GM21529 (cell line): ENCODE data around the gene AMOTL1.

ENCODE experiments used
- ATAC-seq: cut with Tn5 transposase; IDR thresholded peaks from one replicate; pipeline ENCODE4 v1.9.1; 2021; ENCODE audit not compliant: unreplicated experiment

The AMOTL1 gene

GRCh38 chr11:94814272-94814976 lies 46.3 kb downstream of the AMOTL1 start:
- ATAC-seq, result no peak

GRCh38 chr11:94815705-94816344 lies 47.7 kb downstream of the AMOTL1 start:
- ATAC-seq, result no peak

- ATAC-seq, result no peak
Observed at GRCh38 chr11:94820480-94820879, 52.3 kb downstream of the AMOTL1 start.

- ATAC-seq, result no peak
Observed at GRCh38 chr11:94821439-94821838, 53.3 kb downstream of the AMOTL1 start.

GRCh38 chr11:94822080-94822479 lies 53.9 kb downstream of the AMOTL1 start:
- no peak for ATAC-seq

GRCh38 chr11:94823102-94823732 lies 55.1 kb downstream of the AMOTL1 start:
- ATAC-seq, result no peak

- ATAC-seq, result no peak
Observed at GRCh38 chr11:94825031-94825430, 56.9 kb downstream of the AMOTL1 start.

- no peak for ATAC-seq
Observed at GRCh38 chr11:94825481-94825880, 57.3 kb downstream of the AMOTL1 start.

GRCh38 chr11:94826415-94826814 lies 58.3 kb downstream of the AMOTL1 start:
- ATAC-seq, result no peak

GRCh38 chr11:94828088-94828487 lies 59.9 kb downstream of the AMOTL1 start:
- no peak for ATAC-seq

GRCh38 chr11:94830722-94831510 lies 62.8 kb downstream of the AMOTL1 start:
- ATAC-seq, result no peak

GRCh38 chr11:94831529-94831928 lies 63.4 kb downstream of the AMOTL1 start:
- no peak for ATAC-seq

- ATAC-seq, result no peak
Observed at GRCh38 chr11:94832604-94833235, 64.6 kb downstream of the AMOTL1 start.

- no peak for ATAC-seq
Observed at GRCh38 chr11:94834911-94835593, 66.9 kb downstream of the AMOTL1 start.

- no peak for ATAC-seq
Observed at GRCh38 chr11:94835594-94835927, 67.4 kb downstream of the AMOTL1 start.

GRCh38 chr11:94837317-94837716 lies 69.2 kb downstream of the AMOTL1 start:
- no peak for ATAC-seq

- no peak for ATAC-seq
Observed at GRCh38 chr11:94838027-94838731, 70.0 kb downstream of the AMOTL1 start.

GRCh38 chr11:94840209-94840608 lies 72.1 kb downstream of the AMOTL1 start:
- ATAC-seq, result no peak

- no peak for ATAC-seq
Observed at GRCh38 chr11:94844031-94844430, 75.9 kb downstream of the AMOTL1 start.

GRCh38 chr11:94845622-94846021 lies 77.5 kb downstream of the AMOTL1 start:
- ATAC-seq, result no peak
